Measurements from ENCODE around the gene EXD1.
"Not testable (repeated sequence)": the region's sequence is repeated elsewhere in the genome, so short reads cannot be mapped to it uniquely, and the experiment has no call there.

Gene EXD1

DNA sequence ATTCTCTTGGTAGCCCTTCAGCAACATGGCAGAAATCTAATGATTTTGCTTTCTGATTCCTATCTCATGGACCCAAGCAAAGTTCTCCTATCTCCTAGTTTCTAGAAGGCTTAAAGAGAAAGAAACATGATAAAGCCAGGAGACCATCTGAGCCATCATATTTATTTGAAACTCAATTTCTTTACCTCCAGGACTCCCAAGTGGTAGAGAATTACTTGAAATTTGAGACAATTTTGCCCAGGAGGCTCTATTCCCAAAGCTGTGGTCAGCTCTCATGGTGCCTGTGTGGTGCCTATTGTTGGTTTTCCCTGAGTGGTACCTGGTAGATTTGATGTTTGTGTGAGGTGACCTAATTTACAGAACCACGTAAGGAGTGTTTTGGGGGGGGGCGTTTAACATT lies 39.3 kb upstream of the EXD1 start:
- Histone ChIP-seq H3K27me3 (ENCODE audit: control insufficient read depth in 3 of 3, insufficient read depth in 3 of 3, low read depth in 1 of 3, low read length in 3 of 3) (no peaks in the 10 kb centered on the region), H3K79me1 (ENCODE audit: low read depth, low read length) (no peaks in the 10 kb centered on the region), H2BK120ac (ENCODE audit: low read depth, low read length) (no peak overlapping the region), H3K27ac (replicated peaks; ENCODE audit: low read length) (no peak overlapping the region), H3K4me1 (ENCODE audit: control insufficient read depth in 2 of 2, insufficient read depth in 1 of 2, low read depth in 1 of 2, low read length in 2 of 2) (no peaks in the 10 kb centered on the region), H2AFZ (ENCODE audit: low read length) (no peak overlapping the region), H2BK12ac (ENCODE audit: low read length) (no peak overlapping the region), H2BK5ac (ENCODE audit: low read length) (no peak overlapping the region), H2AK5ac (ENCODE audit: low read depth, low read length) (no peak overlapping the region), H2BK15ac (ENCODE audit: low read length) (no peak overlapping the region), H4K8ac (ENCODE audit: low read depth, low read length) (no peak overlapping the region), H3K4me2 (ENCODE audit: insufficient read depth, low read length, poor library complexity, severe bottlenecking) (no peak overlapping the region), H3K9ac (ENCODE audit: low read depth, low read length, poor library complexity) (no peak overlapping the region), H3K4me3 (ENCODE audit: low read length in 2 of 2) (no peak overlapping the region), H4K91ac (ENCODE audit: low read depth, low read length, poor library complexity) (no peak overlapping the region), H3K4ac (ENCODE audit: low read length) (no peak overlapping the region), H3K23ac (ENCODE audit: low read depth, low read length, poor library complexity) (no peak overlapping the region), H3K9me3 (replicated peaks in 1 of 2; ENCODE audit: control insufficient read depth in 2 of 2, insufficient read depth in 1 of 2, low read depth in 1 of 2, low read length in 2 of 2) (no peaks in the 10 kb centered on the region), H3K18ac (ENCODE audit: low read length) (no peak overlapping the region), H3K36me3 (replicated peaks in 1 of 2; ENCODE audit: control insufficient read depth in 2 of 2, insufficient read depth in 2 of 2, low read length in 2 of 2) (peaks cover 4 to 45% of the 10 kb centered on the region in 2 donors), H3K14ac (ENCODE audit: low read length) (no peak overlapping the region)
- DNase-seq (ENCODE audit: low spot score): no peak
- no CpG with 5 or more reads among the region's 2 CpGs for WGBS, 2 donors (ENCODE audit: extremely low coverage in 2 of 2, insufficient read length in 2 of 2, insufficient replicate concordance in 1 of 2)

- no peak overlapping the region for H2BK15ac ChIP-seq (ENCODE audit: low read length)
- H3K4me3 ChIP-seq (ENCODE audit: low read length in 2 of 2): no peak overlapping the region
- H3K4me1 ChIP-seq (ENCODE audit: control insufficient read depth in 2 of 2, insufficient read depth in 1 of 2, low read depth in 1 of 2, low read length in 2 of 2): no peaks in the 10 kb centered on the region
- no peak overlapping the region for H2AFZ ChIP-seq (ENCODE audit: low read length)
- no peaks in the 10 kb centered on the region for H3K79me1 ChIP-seq (ENCODE audit: low read depth, low read length)
- no peak overlapping the region for H4K91ac ChIP-seq (ENCODE audit: low read depth, low read length, poor library complexity)
- H3K27me3 ChIP-seq (ENCODE audit: control insufficient read depth in 3 of 3, insufficient read depth in 3 of 3, low read depth in 1 of 3, low read length in 3 of 3): no peaks in the 10 kb centered on the region
- no peak overlapping the region for H4K8ac ChIP-seq (ENCODE audit: low read depth, low read length)
- H3K14ac ChIP-seq (ENCODE audit: low read length): no peak overlapping the region
- H3K27ac ChIP-seq (replicated peaks; ENCODE audit: low read length): no peak overlapping the region
- H2BK120ac ChIP-seq (ENCODE audit: low read depth, low read length): no peak overlapping the region
- no peak overlapping the region for H2BK5ac ChIP-seq (ENCODE audit: low read length)
- WGBS, 2 donors (ENCODE audit: extremely low coverage in 2 of 2, insufficient read length in 2 of 2, insufficient replicate concordance in 1 of 2): no CpG with 5 or more reads among the region's 6 CpGs
- H2BK12ac ChIP-seq (ENCODE audit: low read length): no peak overlapping the region
- H3K4me2 ChIP-seq (ENCODE audit: insufficient read depth, low read length, poor library complexity, severe bottlenecking): no peak overlapping the region
- H2AK5ac ChIP-seq (ENCODE audit: low read depth, low read length): no peak overlapping the region
- H3K36me3 ChIP-seq (replicated peaks in 1 of 2; ENCODE audit: control insufficient read depth in 2 of 2, insufficient read depth in 2 of 2, low read length in 2 of 2): peaks cover 0 to 46% of the 10 kb centered on the region in 2 donors
- peak; percentile 14 for DNase-seq (ENCODE audit: low spot score)
- H3K9me3 ChIP-seq (replicated peaks in 1 of 2; ENCODE audit: control insufficient read depth in 2 of 2, insufficient read depth in 1 of 2, low read depth in 1 of 2, low read length in 2 of 2): peaks cover 0 to 3% of the 10 kb centered on the region in 2 donors
- H3K23ac ChIP-seq (ENCODE audit: low read depth, low read length, poor library complexity): no peak overlapping the region
- no peak overlapping the region for H3K4ac ChIP-seq (ENCODE audit: low read length)
- H3K18ac ChIP-seq (ENCODE audit: low read length): no peak overlapping the region
- no peak overlapping the region for H3K9ac ChIP-seq (ENCODE audit: low read depth, low read length, poor library complexity)
These were observed 33.4 kb upstream of the EXD1 start for GRCh38 chr15:41263891-41264351.

GRCh38 chr15:41262571-41262970 lies 32.0 kb upstream of the EXD1 start:
- Histone ChIP-seq H2BK15ac (ENCODE audit: low read length) (no peak overlapping the region), H3K18ac (ENCODE audit: low read length) (no peak overlapping the region), H3K36me3 (replicated peaks in 1 of 2; ENCODE audit: control insufficient read depth in 2 of 2, insufficient read depth in 2 of 2, low read length in 2 of 2) (peaks cover 3 to 59% of the 10 kb centered on the region in 2 donors), H3K27me3 (ENCODE audit: control insufficient read depth in 3 of 3, insufficient read depth in 3 of 3, low read depth in 1 of 3, low read length in 3 of 3) (no peaks in the 10 kb centered on the region), H2AFZ (ENCODE audit: low read length) (no peak overlapping the region), H3K27ac (replicated peaks; ENCODE audit: low read length) (no peak overlapping the region), H4K8ac (ENCODE audit: low read depth, low read length) (no peak overlapping the region), H3K9me3 (replicated peaks in 1 of 2; ENCODE audit: control insufficient read depth in 2 of 2, insufficient read depth in 1 of 2, low read depth in 1 of 2, low read length in 2 of 2) (peaks cover 0 to 3% of the 10 kb centered on the region in 2 donors), H3K4ac (ENCODE audit: low read length) (no peak overlapping the region), H3K4me1 (ENCODE audit: control insufficient read depth in 2 of 2, insufficient read depth in 1 of 2, low read depth in 1 of 2, low read length in 2 of 2) (no peaks in the 10 kb centered on the region), H3K4me2 (ENCODE audit: insufficient read depth, low read length, poor library complexity, severe bottlenecking) (no peak overlapping the region), H2BK12ac (ENCODE audit: low read length) (no peak overlapping the region), H3K23ac (ENCODE audit: low read depth, low read length, poor library complexity) (no peak overlapping the region), H3K14ac (ENCODE audit: low read length) (no peak overlapping the region), H2BK120ac (ENCODE audit: low read depth, low read length) (no peak overlapping the region), H2BK5ac (ENCODE audit: low read length) (no peak overlapping the region), H2AK5ac (ENCODE audit: low read depth, low read length) (no peak overlapping the region), H3K9ac (ENCODE audit: low read depth, low read length, poor library complexity) (no peak overlapping the region), H3K4me3 (ENCODE audit: low read length in 2 of 2) (no peak overlapping the region), H3K79me1 (ENCODE audit: low read depth, low read length) (no peaks in the 10 kb centered on the region), H4K91ac (ENCODE audit: low read depth, low read length, poor library complexity) (no peak overlapping the region)
- DNase-seq (ENCODE audit: low spot score): no peak
- WGBS, 2 donors (ENCODE audit: extremely low coverage in 2 of 2, insufficient read length in 2 of 2, insufficient replicate concordance in 1 of 2): no CpG with 5 or more reads among the region's 8 CpGs

DNA sequence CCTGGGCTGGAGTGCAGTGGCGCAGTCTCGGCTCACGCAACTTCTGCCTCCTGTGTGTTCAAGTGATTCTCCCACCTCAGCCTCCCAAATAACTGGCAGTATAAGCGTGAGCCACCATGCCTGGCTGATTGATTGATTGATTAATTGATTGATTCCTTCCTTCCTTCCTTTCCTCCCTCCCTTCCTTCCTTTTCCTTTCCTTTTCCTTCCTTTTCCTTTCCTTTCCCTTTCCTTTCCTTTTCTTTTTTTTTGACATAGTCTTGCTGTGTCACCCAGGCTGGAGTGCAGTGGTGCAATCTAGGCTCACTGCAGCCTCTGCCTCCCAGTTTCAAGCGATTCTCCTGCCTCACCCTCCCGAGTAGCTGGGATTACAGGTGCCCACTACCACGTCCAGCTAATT lies 30.4 kb upstream of the EXD1 start:
- not testable (repeated sequence) for H3K14ac ChIP-seq (ENCODE audit: low read length); H2BK120ac ChIP-seq (ENCODE audit: low read depth, low read length); H4K8ac ChIP-seq (ENCODE audit: low read depth, low read length); H3K4me1 ChIP-seq (ENCODE audit: control insufficient read depth in 2 of 2, insufficient read depth in 1 of 2, low read depth in 1 of 2, low read length in 2 of 2); H3K4me2 ChIP-seq (ENCODE audit: insufficient read depth, low read length, poor library complexity, severe bottlenecking); H2BK5ac ChIP-seq (ENCODE audit: low read length); H3K27me3 ChIP-seq (ENCODE audit: control insufficient read depth in 3 of 3, insufficient read depth in 3 of 3, low read depth in 1 of 3, low read length in 3 of 3); H3K9me3 ChIP-seq (replicated peaks in 1 of 2; ENCODE audit: control insufficient read depth in 2 of 2, insufficient read depth in 1 of 2, low read depth in 1 of 2, low read length in 2 of 2); H2AFZ ChIP-seq (ENCODE audit: low read length); H4K91ac ChIP-seq (ENCODE audit: low read depth, low read length, poor library complexity); H3K4ac ChIP-seq (ENCODE audit: low read length); H3K27ac ChIP-seq (replicated peaks; ENCODE audit: low read length); DNase-seq (ENCODE audit: low spot score); H3K4me3 ChIP-seq (ENCODE audit: low read length in 2 of 2); H3K9ac ChIP-seq (ENCODE audit: low read depth, low read length, poor library complexity); H3K79me1 ChIP-seq (ENCODE audit: low read depth, low read length); H2AK5ac ChIP-seq (ENCODE audit: low read depth, low read length); H2BK12ac ChIP-seq (ENCODE audit: low read length); H3K23ac ChIP-seq (ENCODE audit: low read depth, low read length, poor library complexity); H2BK15ac ChIP-seq (ENCODE audit: low read length); H3K18ac ChIP-seq (ENCODE audit: low read length)
- peaks cover 3 to 58% of the 10 kb centered on the region in 2 donors for H3K36me3 ChIP-seq (replicated peaks in 1 of 2; ENCODE audit: control insufficient read depth in 2 of 2, insufficient read depth in 2 of 2, low read length in 2 of 2)
- WGBS, 2 donors (ENCODE audit: extremely low coverage in 2 of 2, insufficient read length in 2 of 2, insufficient replicate concordance in 1 of 2): no CpG with 5 or more reads among the region's 7 CpGs

Data from neuronal stem cell (in vitro differentiated cells).